HEK293 (cell line): ENCODE data around the gene MOSPD3.

Experiments used
- SP7 ChIP-seq: fragments of 450-650 bp; formaldehyde crosslinking; IDR thresholded peaks from 2 replicates; pipeline ENCODE4 v1.5.1; 2016; ENCODE audit warnings: missing biosample characterization, missing genetic modification characterization
- YY1 ChIP-seq: fragments of 450-650 bp; formaldehyde crosslinking; IDR thresholded peaks from 2 replicates; pipeline ENCODE4 v1.5.1; 2018; ENCODE audit warnings: missing biosample characterization, missing genetic modification characterization
- ZNF302 ChIP-seq: fragments of 450-650 bp; formaldehyde crosslinking; IDR thresholded peaks from 2 replicates; pipeline ENCODE4 v1.5.1; 2016; ENCODE audit warnings: missing biosample characterization, missing genetic modification characterization, low read depth
- ZNF785 ChIP-seq: fragments of 450-650 bp; formaldehyde crosslinking; IDR thresholded peaks from 2 replicates; pipeline ENCODE4 v1.5.1; 2016; ENCODE audit warnings: missing biosample characterization, missing genetic modification characterization
- TF ChIP-seq, protein P1 (sequence below): fragments of 450-650 bp; formaldehyde crosslinking; IDR thresholded peaks from 2 replicates; pipeline ENCODE4 v1.5.1; 2016; ENCODE audit warnings: missing biosample characterization, missing genetic modification characterization
- TF ChIP-seq, protein P2 (sequence below): fragments of 450-650 bp; formaldehyde crosslinking; IDR thresholded peaks from 2 replicates; pipeline ENCODE4 v1.5.1; 2017; ENCODE audit warnings: missing biosample characterization, missing genetic modification characterization
- TF ChIP-seq, protein P3 (sequence below): fragments of 450-650 bp; formaldehyde crosslinking; IDR thresholded peaks from 2 replicates; pipeline ENCODE4 v1.5.1; 2016; ENCODE audit warnings: missing biosample characterization, missing genetic modification characterization

DNA sequence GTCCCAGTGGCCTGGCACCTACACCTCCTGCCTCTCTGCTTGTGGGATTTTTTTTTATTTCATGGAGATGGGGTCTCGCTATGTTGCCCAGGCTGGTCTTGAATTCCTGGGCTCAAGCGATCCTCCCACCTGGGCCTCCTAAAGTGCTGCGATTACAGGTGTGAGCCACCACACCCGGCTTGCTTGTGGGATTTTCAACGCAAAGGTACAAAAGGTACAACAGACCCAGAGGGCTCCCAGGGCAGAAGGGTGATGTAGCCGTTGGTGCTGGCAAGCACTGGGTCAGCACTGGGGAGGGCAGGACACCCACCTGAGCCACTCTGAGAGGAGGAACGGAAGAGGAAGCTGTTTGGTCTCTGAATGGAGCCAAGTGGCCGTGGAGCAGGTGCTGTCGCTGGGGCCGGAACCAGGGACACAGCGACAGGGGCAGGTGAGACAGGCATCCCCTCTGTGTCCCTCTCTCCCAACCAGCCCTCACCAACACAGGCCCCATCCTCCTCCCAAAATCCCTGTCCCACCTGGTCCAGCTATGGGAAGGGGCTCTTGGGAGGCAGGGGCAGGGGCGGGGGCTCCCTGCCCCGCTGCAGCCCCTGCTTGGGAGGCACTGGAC is 35.9 kb upstream of the MOSPD3 start:
- TF ChIP-seq, protein P1, sequence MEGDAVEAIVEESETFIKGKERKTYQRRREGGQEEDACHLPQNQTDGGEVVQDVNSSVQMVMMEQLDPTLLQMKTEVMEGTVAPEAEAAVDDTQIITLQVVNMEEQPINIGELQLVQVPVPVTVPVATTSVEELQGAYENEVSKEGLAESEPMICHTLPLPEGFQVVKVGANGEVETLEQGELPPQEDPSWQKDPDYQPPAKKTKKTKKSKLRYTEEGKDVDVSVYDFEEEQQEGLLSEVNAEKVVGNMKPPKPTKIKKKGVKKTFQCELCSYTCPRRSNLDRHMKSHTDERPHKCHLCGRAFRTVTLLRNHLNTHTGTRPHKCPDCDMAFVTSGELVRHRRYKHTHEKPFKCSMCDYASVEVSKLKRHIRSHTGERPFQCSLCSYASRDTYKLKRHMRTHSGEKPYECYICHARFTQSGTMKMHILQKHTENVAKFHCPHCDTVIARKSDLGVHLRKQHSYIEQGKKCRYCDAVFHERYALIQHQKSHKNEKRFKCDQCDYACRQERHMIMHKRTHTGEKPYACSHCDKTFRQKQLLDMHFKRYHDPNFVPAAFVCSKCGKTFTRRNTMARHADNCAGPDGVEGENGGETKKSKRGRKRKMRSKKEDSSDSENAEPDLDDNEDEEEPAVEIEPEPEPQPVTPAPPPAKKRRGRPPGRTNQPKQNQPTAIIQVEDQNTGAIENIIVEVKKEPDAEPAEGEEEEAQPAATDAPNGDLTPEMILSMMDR (tag by site-specific recombination): no peak
- TF ChIP-seq, protein P2, sequence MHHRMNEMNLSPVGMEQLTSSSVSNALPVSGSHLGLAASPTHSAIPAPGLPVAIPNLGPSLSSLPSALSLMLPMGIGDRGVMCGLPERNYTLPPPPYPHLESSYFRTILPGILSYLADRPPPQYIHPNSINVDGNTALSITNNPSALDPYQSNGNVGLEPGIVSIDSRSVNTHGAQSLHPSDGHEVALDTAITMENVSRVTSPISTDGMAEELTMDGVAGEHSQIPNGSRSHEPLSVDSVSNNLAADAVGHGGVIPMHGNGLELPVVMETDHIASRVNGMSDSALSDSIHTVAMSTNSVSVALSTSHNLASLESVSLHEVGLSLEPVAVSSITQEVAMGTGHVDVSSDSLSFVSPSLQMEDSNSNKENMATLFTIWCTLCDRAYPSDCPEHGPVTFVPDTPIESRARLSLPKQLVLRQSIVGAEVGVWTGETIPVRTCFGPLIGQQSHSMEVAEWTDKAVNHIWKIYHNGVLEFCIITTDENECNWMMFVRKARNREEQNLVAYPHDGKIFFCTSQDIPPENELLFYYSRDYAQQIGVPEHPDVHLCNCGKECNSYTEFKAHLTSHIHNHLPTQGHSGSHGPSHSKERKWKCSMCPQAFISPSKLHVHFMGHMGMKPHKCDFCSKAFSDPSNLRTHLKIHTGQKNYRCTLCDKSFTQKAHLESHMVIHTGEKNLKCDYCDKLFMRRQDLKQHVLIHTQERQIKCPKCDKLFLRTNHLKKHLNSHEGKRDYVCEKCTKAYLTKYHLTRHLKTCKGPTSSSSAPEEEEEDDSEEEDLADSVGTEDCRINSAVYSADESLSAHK (tag by site-specific recombination): no peak
- TF ChIP-seq ZNF302 (tag by site-specific recombination) (no peak), ZNF785 (tag by site-specific recombination) (no peak), SP7 (tag by site-specific recombination) (no peak), YY1 (tag by site-specific recombination) (no peak)
- TF ChIP-seq, protein P3, sequence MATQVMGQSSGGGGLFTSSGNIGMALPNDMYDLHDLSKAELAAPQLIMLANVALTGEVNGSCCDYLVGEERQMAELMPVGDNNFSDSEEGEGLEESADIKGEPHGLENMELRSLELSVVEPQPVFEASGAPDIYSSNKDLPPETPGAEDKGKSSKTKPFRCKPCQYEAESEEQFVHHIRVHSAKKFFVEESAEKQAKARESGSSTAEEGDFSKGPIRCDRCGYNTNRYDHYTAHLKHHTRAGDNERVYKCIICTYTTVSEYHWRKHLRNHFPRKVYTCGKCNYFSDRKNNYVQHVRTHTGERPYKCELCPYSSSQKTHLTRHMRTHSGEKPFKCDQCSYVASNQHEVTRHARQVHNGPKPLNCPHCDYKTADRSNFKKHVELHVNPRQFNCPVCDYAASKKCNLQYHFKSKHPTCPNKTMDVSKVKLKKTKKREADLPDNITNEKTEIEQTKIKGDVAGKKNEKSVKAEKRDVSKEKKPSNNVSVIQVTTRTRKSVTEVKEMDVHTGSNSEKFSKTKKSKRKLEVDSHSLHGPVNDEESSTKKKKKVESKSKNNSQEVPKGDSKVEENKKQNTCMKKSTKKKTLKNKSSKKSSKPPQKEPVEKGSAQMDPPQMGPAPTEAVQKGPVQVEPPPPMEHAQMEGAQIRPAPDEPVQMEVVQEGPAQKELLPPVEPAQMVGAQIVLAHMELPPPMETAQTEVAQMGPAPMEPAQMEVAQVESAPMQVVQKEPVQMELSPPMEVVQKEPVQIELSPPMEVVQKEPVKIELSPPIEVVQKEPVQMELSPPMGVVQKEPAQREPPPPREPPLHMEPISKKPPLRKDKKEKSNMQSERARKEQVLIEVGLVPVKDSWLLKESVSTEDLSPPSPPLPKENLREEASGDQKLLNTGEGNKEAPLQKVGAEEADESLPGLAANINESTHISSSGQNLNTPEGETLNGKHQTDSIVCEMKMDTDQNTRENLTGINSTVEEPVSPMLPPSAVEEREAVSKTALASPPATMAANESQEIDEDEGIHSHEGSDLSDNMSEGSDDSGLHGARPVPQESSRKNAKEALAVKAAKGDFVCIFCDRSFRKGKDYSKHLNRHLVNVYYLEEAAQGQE (tag by site-specific recombination): no peak
